Neural cell (in vitro differentiated cells): ENCODE data around the gene ADAMTSL2. TPM values are rescaled to one million over a fixed set of nuclear protein-coding genes. Genes with fewer than 3 reads are reported as not detected.

Source experiments
- H2AFZ ChIP-seq: fragments of 200-600, 300-800 bp; sonication (generic), shearing (Covaris generic); 2 replicates; pipeline ENCODE4 v1.6.0; 2014; ENCODE audit warnings: low read depth, mild to moderate bottlenecking, antibody characterized with exemption, low read length, moderate library complexity
- H3F3A ChIP-seq: fragments of 200-600 bp; shearing (Covaris generic); 2 replicates; pipeline ENCODE4 v1.6.1; 2016; ENCODE audit warnings: mild to moderate bottlenecking, moderate library complexity, mixed read lengths, antibody characterized with exemption, low read length; ENCODE audit not compliant: insufficient read depth, poor library complexity, severe bottlenecking
- H3K27ac ChIP-seq: fragments of 200-600, 300-800 bp; sonication (generic), shearing (Covaris generic); 2 replicates; pipeline ENCODE4 v1.5.1; 2014; ENCODE audit warnings: mild to moderate bottlenecking, low read length, moderate library complexity
- H3K27me3 ChIP-seq: fragments of 300-800, 200-600 bp; sonication (generic), shearing (Covaris generic); 2 replicates; pipeline ENCODE4 v1.6.0; 2014; ENCODE audit warnings: mild to moderate bottlenecking, low read depth, low read length, moderate library complexity; ENCODE audit not compliant: insufficient read depth
- H3K36me3 ChIP-seq: fragments of 300-800, 200-600 bp; sonication (generic), shearing (Covaris generic); 2 replicates; pipeline ENCODE4 v1.5.1; 2014; ENCODE audit warnings: mild to moderate bottlenecking, antibody characterized with exemption, low read length, moderate library complexity; ENCODE audit not compliant: insufficient read depth
- H3K4me2 ChIP-seq: fragments of 300-800, 200-600 bp; sonication (generic), shearing (Covaris generic); 2 replicates; pipeline ENCODE4 v1.6.0; 2014; ENCODE audit warnings: mild to moderate bottlenecking, low read length
- H3K4me3 ChIP-seq: fragments of 300-800, 200-600 bp; sonication (generic), shearing (Covaris generic); 2 replicates; pipeline ENCODE4 v1.5.1; 2014; ENCODE audit warnings: mild to moderate bottlenecking, low read length, moderate library complexity
- H3K79me2 ChIP-seq: fragments of 200-600 bp; shearing (Covaris generic); replicated peaks from 2 replicates; pipeline ENCODE4 v1.6.0; 2014; ENCODE audit warnings: mild to moderate bottlenecking, low read length, moderate library complexity; ENCODE audit not compliant: insufficient read depth
- H3K9ac ChIP-seq: fragments of 300-800, 200-600 bp; sonication (generic), shearing (Covaris generic); 2 replicates; pipeline ENCODE4 v1.6.1; 2016; ENCODE audit warnings: mild to moderate bottlenecking, low read length, mixed read lengths
- H3K9me2 ChIP-seq: fragments of 200-600 bp; shearing (Covaris generic); 2 replicates; pipeline ENCODE4 v1.6.1; 2016; ENCODE audit warnings: mild to moderate bottlenecking, low read length, mixed read lengths; ENCODE audit not compliant: insufficient read depth
- H3K9me3 ChIP-seq: fragments of 200-600, 300-800 bp; sonication (generic), shearing (Covaris generic); 2 replicates; pipeline ENCODE4 v1.6.1; 2016; ENCODE audit warnings: mild to moderate bottlenecking, mixed run types, low read length, moderate library complexity, mixed read lengths
- H4K20me1 ChIP-seq: fragments of 200-600 bp; shearing (Covaris generic); 2 replicates; pipeline ENCODE4 v1.6.1; 2016; ENCODE audit warnings: mild to moderate bottlenecking, mixed run types; ENCODE audit not compliant: insufficient read depth
- EP300 ChIP-seq: fragments of 450-650 bp; conservative IDR thresholded peaks from 2 replicates; pipeline ENCODE4 v1.6.1; 2014; ENCODE audit warnings: antibody characterized with exemption, mild to moderate bottlenecking, moderate library complexity; ENCODE audit not compliant: poor library complexity, severe bottlenecking
- EZH2 ChIP-seq: fragments of 200-600, 300-800 bp; shearing (Covaris generic), sonication (generic); IDR thresholded peaks from 2 replicates; pipeline ENCODE4 v1.6.1; 2014; ENCODE audit warnings: antibody characterized with exemption, low read length, borderline replicate concordance, mild to moderate bottlenecking; ENCODE audit not compliant: insufficient read depth, poor library complexity, severe bottlenecking
- MXI1 ChIP-seq: fragments of 450-650 bp; conservative IDR thresholded peaks from 2 replicates; pipeline ENCODE4 v1.6.1; 2014; ENCODE audit warnings: antibody characterized with exemption, mild to moderate bottlenecking; ENCODE audit not compliant: poor library complexity, severe bottlenecking
- POLR2AphosphoS5 ChIP-seq: IDR thresholded peaks from 2 replicates; pipeline ENCODE4 v1.6.1; 2012
- RAD21 ChIP-seq: fragments of 450-650 bp; conservative IDR thresholded peaks from 2 replicates; pipeline ENCODE4 v1.6.1; 2014; ENCODE audit warnings: antibody characterized with exemption, mild to moderate bottlenecking, moderate library complexity
- REST ChIP-seq: IDR thresholded peaks from 2 replicates; pipeline ENCODE4 v1.6.1; 2012; ENCODE audit warnings: borderline replicate concordance
- SMC3 ChIP-seq: fragments of 450-650 bp; conservative IDR thresholded peaks from 2 replicates; pipeline ENCODE4 v1.6.1; 2014; ENCODE audit warnings: antibody characterized with exemption, mild to moderate bottlenecking, moderate library complexity; ENCODE audit not compliant: poor library complexity
- TAF1 ChIP-seq: IDR thresholded peaks from 2 replicates; pipeline ENCODE4 v1.6.1; 2012; ENCODE audit warnings: low read depth
- polyA plus RNA-seq: library from polyadenylated mRNA; depleted of rRNA; stranded (reverse); fragments of >200 nt; gene quantifications from 2 replicates; pipeline ENCODE4 v1.2.3, GENCODE V29; 2014
- TF ChIP-seq, protein P1 (sequence below): fragments of 450-650 bp; IDR thresholded peaks from 2 replicates; pipeline ENCODE4 v1.5.1; 2014; ENCODE audit warnings: antibody characterized with exemption, mild to moderate bottlenecking, moderate library complexity; ENCODE audit not compliant: poor library complexity, severe bottlenecking

The ADAMTSL2 gene
- polyA plus RNA-seq, 1 donor from 2014 or later: 0.85 TPM

DNA sequence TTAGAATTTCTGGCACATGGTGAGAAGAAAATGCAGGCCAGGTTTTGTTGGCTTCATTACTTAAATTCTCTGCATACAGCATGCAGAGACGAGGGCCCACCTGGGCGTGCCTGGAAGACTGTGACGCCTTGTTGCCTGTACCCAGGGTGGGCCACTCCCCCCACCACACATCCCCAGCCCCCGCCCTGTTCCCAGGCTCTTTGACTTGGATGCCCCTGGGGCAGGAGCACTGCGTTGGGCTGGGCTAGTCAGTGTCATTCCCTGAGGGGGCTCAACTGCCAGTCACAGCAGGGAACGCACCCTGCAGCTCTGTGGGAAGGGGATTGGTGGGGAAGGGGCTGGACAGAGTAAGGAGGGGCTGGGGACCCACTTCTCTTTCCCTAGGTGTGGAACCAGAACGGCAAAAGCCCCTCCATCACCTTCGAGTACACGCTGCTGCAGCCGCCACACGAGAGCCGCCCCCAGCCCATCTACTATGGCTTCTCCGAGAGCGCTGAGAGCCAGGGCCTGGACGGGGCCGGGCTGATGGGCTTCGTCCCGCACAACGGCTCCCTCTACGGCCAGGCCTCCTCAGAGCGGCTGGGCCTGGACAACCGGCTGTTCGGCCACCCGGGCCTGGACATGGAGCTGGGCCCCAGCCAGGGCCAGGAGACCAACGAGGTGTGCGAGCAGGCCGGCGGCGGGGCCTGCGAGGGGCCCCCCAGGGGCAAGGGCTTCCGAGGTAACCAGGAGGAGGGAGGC is 19.6 kb downstream of the ADAMTSL2 start:
- H3K27me3 ChIP-seq: no peaks in the 10 kb centered on the region
- no peak overlapping the region for H2AFZ ChIP-seq
- H3K79me2 ChIP-seq: no peaks in the 10 kb centered on the region
- H3K36me3 ChIP-seq: no peaks in the 10 kb centered on the region
- no peaks in the 10 kb centered on the region for H3F3A ChIP-seq
- no peaks in the 10 kb centered on the region for H3K9me2 ChIP-seq
- H3K4me3 ChIP-seq: no peak overlapping the region
- H3K4me2 ChIP-seq: no peak overlapping the region
- no peak for TF ChIP-seq RAD21
- TF ChIP-seq REST: no peak
- TF ChIP-seq EZH2: no peak
- no peak overlapping the region for H3K27ac ChIP-seq
- H3K9ac ChIP-seq: no peak overlapping the region
- no peaks in the 10 kb centered on the region for H3K9me3 ChIP-seq
- no peaks in the 10 kb centered on the region for H4K20me1 ChIP-seq

- no peaks in the 10 kb centered on the region for H3F3A ChIP-seq
- no peak for TF ChIP-seq TAF1
- no peaks in the 10 kb centered on the region for H3K36me3 ChIP-seq
- no peaks in the 10 kb centered on the region for H3K79me2 ChIP-seq
- no peak overlapping the region for H3K9ac ChIP-seq
- H3K27me3 ChIP-seq: no peaks in the 10 kb centered on the region
- no peak overlapping the region for H3K4me3 ChIP-seq
- H3K9me2 ChIP-seq: no peaks in the 10 kb centered on the region
- no peaks in the 10 kb centered on the region for H3K9me3 ChIP-seq
- no peaks in the 10 kb centered on the region for H4K20me1 ChIP-seq
- H3K27ac ChIP-seq: no peak overlapping the region
- no peak overlapping the region for H2AFZ ChIP-seq
- H3K4me2 ChIP-seq: no peak overlapping the region
Observed at GRCh38 chr9:133554729-133555128, 20.2 kb downstream of the ADAMTSL2 start.

DNA sequence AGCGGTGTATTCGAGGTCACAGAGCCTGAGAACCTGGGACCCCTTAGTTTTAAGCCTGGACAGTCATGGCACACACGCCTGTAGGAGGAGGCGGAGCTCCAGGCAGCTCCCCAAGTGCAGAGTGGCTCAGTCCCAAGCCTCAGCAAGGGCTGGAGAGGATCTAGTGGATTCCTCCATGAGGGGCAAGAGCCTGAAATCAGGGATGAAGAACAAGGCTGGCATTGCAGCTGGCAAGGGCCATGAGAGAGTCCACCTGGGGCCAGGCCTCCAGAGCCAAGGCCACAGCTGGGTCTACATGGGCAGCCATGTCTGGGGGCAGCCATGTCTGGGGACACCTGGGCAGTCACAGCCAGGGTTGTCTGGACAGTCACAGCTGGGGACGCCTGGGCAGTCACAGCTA is 21.9 kb downstream of the ADAMTSL2 start:
- Histone ChIP-seq H3K9ac (no peak overlapping the region), H3K27me3 (no peaks in the 10 kb centered on the region), H3K79me2 (no peaks in the 10 kb centered on the region), H3K9me3 (no peaks in the 10 kb centered on the region), H3K27ac (no peak overlapping the region), H3K4me3 (no peak overlapping the region), H3K4me2 (no peak overlapping the region), H3F3A (no peaks in the 10 kb centered on the region), H3K36me3 (no peaks in the 10 kb centered on the region), H4K20me1 (no peaks in the 10 kb centered on the region), H3K9me2 (no peaks in the 10 kb centered on the region), H2AFZ (no peak overlapping the region)
- no peak for TF ChIP-seq EZH2
- TF ChIP-seq RAD21: no peak
- no peak for TF ChIP-seq SMC3
- TF ChIP-seq, protein P1, sequence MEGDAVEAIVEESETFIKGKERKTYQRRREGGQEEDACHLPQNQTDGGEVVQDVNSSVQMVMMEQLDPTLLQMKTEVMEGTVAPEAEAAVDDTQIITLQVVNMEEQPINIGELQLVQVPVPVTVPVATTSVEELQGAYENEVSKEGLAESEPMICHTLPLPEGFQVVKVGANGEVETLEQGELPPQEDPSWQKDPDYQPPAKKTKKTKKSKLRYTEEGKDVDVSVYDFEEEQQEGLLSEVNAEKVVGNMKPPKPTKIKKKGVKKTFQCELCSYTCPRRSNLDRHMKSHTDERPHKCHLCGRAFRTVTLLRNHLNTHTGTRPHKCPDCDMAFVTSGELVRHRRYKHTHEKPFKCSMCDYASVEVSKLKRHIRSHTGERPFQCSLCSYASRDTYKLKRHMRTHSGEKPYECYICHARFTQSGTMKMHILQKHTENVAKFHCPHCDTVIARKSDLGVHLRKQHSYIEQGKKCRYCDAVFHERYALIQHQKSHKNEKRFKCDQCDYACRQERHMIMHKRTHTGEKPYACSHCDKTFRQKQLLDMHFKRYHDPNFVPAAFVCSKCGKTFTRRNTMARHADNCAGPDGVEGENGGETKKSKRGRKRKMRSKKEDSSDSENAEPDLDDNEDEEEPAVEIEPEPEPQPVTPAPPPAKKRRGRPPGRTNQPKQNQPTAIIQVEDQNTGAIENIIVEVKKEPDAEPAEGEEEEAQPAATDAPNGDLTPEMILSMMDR: no peak
- no peak for TF ChIP-seq MXI1
- TF ChIP-seq TAF1: no peak
- TF ChIP-seq POLR2AphosphoS5: no peak
- no peak for TF ChIP-seq REST
- no peak for TF ChIP-seq EP300
